HUES64 (cell line): Measurements from ENCODE around the gene VSTM4.

Experiments used
- H3K27ac ChIP-seq: 2 replicates; pipeline ENCODE4 v1.7.0; 2013; ENCODE audit warnings: low read depth, low read length, inconsistent platforms
- H3K27me3 ChIP-seq: 2 replicates; pipeline ENCODE4 v1.6.1; 2013; ENCODE audit warnings: mild to moderate bottlenecking, low read length; ENCODE audit not compliant: insufficient read depth
- H3K36me3 ChIP-seq: 2 replicates; pipeline ENCODE4 v1.6.1; 2013; ENCODE audit warnings: mild to moderate bottlenecking, low read length; ENCODE audit not compliant: insufficient read depth
- H3K4me1 ChIP-seq: 2 replicates; pipeline ENCODE4 v1.6.1; 2013; ENCODE audit warnings: mild to moderate bottlenecking, low read length, moderate library complexity; ENCODE audit not compliant: insufficient read depth
- H3K4me3 ChIP-seq: 2 replicates; pipeline ENCODE4 v1.5.1; 2013; ENCODE audit warnings: mild to moderate bottlenecking, low read length, moderate library complexity
- H3K9ac ChIP-seq: 2 replicates; pipeline ENCODE4 v1.6.1; 2013; ENCODE audit warnings: mild to moderate bottlenecking, low read depth, low read length
- H3K9me3 ChIP-seq: 2 replicates; pipeline ENCODE4 v1.6.1; 2013; ENCODE audit warnings: low read depth, low read length; ENCODE audit not compliant: insufficient read depth
- WGBS: fragments of 150-250, 120-280 bp; methylation state at CpG from one replicate; pipeline ENCODE4 v1.1.7; 2013; ENCODE audit warnings: missing lambda C conversion rate; 5-methylcytosine and 5-hydroxymethylcytosine counted together

The VSTM4 gene

DNA sequence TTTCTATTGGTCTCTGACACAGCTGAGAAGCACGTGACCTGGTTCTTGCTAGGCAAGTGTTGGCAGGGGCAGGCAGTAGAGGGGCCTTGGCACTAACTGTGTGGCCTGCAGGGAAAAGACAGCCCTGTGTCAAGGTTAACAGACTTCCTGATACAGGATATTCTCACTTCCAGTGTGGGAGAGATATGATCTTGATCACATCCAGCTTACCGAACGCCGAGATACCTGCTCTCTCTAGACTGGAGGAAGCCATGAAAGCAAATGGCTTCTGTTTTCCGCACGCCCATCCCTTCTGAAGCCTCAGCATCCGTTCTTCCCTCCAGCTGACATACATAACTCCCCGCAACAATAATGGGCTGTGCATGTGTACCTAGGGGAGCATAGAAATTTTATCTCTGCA, 79.4 kb downstream of the VSTM4 start:
- Histone ChIP-seq H3K9ac (no peak overlapping the region), H3K9me3 (no peaks in the 10 kb centered on the region), H3K4me1 (no peaks in the 10 kb centered on the region), H3K36me3 (no peaks in the 10 kb centered on the region), H3K27me3 (no peaks in the 10 kb centered on the region), H3K27ac (no peak overlapping the region), H3K4me3 (no peak overlapping the region)
- 95% methylated on average over 8 of the region's 8 CpGs for WGBS

DNA sequence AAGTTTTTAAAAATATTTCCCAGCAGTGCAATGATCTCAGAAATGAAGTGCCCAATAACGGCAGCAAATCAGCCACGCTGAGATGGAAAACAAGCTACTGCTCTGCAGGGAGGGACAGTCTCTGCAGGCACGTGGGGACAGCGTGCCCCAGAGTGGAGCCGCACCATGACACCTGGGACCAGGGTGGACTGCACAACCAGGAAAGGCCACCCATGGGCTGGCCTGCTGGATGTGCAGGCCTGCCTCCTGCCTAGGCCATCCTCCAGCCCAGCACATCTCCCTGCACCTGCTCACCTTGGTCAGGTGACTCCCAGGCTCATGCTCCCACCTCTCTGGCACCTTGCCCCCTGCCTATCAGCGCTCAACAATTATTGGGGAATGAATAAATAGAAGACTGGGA, 80.4 kb downstream of the VSTM4 start:
- H3K9ac ChIP-seq = no peak overlapping the region
- no peak overlapping the region for H3K27ac ChIP-seq
- H3K27me3 ChIP-seq = no peaks in the 10 kb centered on the region
- 94% methylated on average over 6 of the region's 6 CpGs for WGBS
- H3K9me3 ChIP-seq = no peaks in the 10 kb centered on the region
- H3K4me1 ChIP-seq = no peaks in the 10 kb centered on the region
- H3K36me3 ChIP-seq = no peaks in the 10 kb centered on the region
- H3K4me3 ChIP-seq = no peak overlapping the region

GRCh38 chr10:49033939-49034338, 81.4 kb downstream of the VSTM4 start:
- Histone ChIP-seq H3K9ac (no peak overlapping the region), H3K4me1 (no peaks in the 10 kb centered on the region), H3K4me3 (no peak overlapping the region), H3K36me3 (no peaks in the 10 kb centered on the region), H3K27ac (no peak overlapping the region), H3K27me3 (no peaks in the 10 kb centered on the region), H3K9me3 (no peaks in the 10 kb centered on the region)
- whole genome bisulfite sequencing = 96% methylated on average over 1 of the region's 1 CpG

- Histone ChIP-seq H3K27ac (no peak overlapping the region), H3K9me3 (no peaks in the 10 kb centered on the region), H3K4me3 (no peak overlapping the region), H3K36me3 (no peaks in the 10 kb centered on the region), H3K4me1 (no peaks in the 10 kb centered on the region), H3K27me3 (no peaks in the 10 kb centered on the region), H3K9ac (no peak overlapping the region)
- WGBS = 78% methylated on average over 1 of the region's 1 CpG
Measured at GRCh38 chr10:49029666-49030065, 85.7 kb downstream of the VSTM4 start.

- 94% methylated on average over 2 of the region's 2 CpGs for WGBS
- Histone ChIP-seq H3K36me3 (no peaks in the 10 kb centered on the region), H3K4me3 (no peak overlapping the region), H3K9ac (no peak overlapping the region), H3K27me3 (no peaks in the 10 kb centered on the region), H3K4me1 (no peaks in the 10 kb centered on the region), H3K9me3 (no peaks in the 10 kb centered on the region), H3K27ac (no peak overlapping the region)
Measured at GRCh38 chr10:49028639-49029038, 86.7 kb downstream of the VSTM4 start.

DNA sequence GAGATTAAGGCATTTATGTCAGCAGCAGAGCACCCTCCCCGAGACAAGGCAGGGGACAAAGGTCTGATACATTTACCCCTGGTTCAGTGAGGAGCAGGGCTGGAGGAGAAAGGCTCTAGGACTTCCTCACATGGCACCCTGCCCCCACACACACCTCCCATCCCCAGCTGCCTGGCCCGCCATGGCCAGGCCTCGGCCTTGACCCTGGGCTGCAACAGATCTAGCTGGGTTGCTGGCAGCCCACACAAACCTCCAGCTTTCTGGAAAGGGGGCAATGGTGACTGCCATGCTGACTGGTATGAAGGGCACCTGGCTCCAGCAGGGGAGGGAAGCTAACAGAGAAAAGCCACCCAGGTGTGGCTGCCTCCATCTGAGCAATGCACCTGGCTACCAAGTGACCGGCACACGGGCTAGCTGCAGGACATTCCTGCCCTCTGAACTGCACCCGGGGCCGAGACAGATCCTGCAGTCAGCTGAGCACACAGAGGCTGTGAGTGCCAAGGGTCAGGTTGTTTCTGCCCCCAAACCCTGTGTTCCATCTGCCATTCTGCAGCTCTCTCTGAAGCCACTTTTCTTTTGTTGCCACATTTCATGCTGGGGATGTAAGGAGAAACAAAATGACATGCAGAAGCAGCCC, 89.9 kb downstream of the VSTM4 start:
- Histone ChIP-seq H3K9ac (no peak overlapping the region), H3K27me3 (no peaks in the 10 kb centered on the region), H3K4me1 (no peaks in the 10 kb centered on the region), H3K4me3 (no peak overlapping the region), H3K27ac (no peak overlapping the region), H3K9me3 (no peaks in the 10 kb centered on the region), H3K36me3 (no peaks in the 10 kb centered on the region)
- WGBS = 95% methylated on average over 7 of the region's 7 CpGs

- Histone ChIP-seq H3K36me3 (no peaks in the 10 kb centered on the region), H3K9ac (no peak overlapping the region), H3K27me3 (no peaks in the 10 kb centered on the region), H3K4me3 (no peak overlapping the region), H3K4me1 (no peaks in the 10 kb centered on the region), H3K9me3 (no peaks in the 10 kb centered on the region), H3K27ac (no peak overlapping the region)
- WGBS = 94% methylated on average over 3 of the region's 3 CpGs
Measured at GRCh38 chr10:49024484-49024883, 90.8 kb downstream of the VSTM4 start.

DNA sequence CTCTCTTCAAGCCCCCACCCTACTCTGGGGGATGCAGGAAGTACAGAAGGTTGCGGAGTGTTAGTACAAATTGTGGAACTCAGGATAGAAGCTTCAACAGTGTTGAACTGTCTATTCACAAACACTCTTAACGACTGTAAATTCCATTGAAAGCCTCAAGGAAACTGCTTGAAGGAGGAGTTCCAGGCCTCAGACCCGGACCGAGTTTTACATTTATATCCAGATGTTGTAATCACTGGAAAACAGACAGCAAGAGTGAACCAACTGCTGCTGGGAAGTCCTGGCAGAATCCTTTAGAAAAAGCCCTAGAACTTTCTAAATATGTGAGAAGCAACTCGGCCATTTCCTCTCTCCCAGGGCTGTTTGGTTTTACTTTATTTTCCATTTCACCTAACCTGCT, 91.6 kb downstream of the VSTM4 start:
- WGBS = 80% methylated on average over 4 of the region's 5 CpGs
- Histone ChIP-seq H3K27ac (no peak overlapping the region), H3K4me3 (no peak overlapping the region), H3K4me1 (no peaks in the 10 kb centered on the region), H3K27me3 (no peaks in the 10 kb centered on the region), H3K9ac (no peak overlapping the region), H3K9me3 (no peaks in the 10 kb centered on the region), H3K36me3 (no peaks in the 10 kb centered on the region)

- no peaks in the 10 kb centered on the region for H3K36me3 ChIP-seq
- H3K9ac ChIP-seq = no peak overlapping the region
- H3K4me3 ChIP-seq = no peak overlapping the region
- H3K9me3 ChIP-seq = no peaks in the 10 kb centered on the region
- no peak overlapping the region for H3K27ac ChIP-seq
- no peaks in the 10 kb centered on the region for H3K4me1 ChIP-seq
- WGBS = 82% methylated on average over 2 of the region's 2 CpGs
- H3K27me3 ChIP-seq = no peaks in the 10 kb centered on the region
Measured at GRCh38 chr10:49023071-49023470, 92.3 kb downstream of the VSTM4 start.

DNA sequence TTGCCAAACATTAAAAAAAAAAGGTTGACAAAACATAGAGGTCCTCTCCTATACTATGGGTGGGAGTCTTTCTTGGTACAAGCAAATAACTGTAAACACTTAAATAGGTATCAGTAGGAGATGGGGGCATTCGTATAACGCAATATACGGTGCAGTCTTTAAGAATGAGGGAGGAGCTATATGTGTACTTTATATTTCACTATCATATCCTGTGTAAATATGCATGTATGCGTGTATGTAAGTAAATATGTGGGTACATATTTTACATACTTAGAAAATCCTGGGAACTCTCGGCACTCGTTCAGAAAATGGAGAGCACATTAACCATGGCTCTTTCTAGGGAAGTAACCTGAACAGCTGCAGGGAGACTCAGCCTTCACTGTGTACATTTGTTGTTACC, 93.6 kb downstream of the VSTM4 start:
- Histone ChIP-seq H3K9ac (no peak overlapping the region), H3K4me3 (no peak overlapping the region), H3K27ac (no peak overlapping the region), H3K9me3 (no peaks in the 10 kb centered on the region), H3K4me1 (no peaks in the 10 kb centered on the region), H3K36me3 (no peaks in the 10 kb centered on the region), H3K27me3 (no peaks in the 10 kb centered on the region)
- 98% methylated on average over 3 of the region's 6 CpGs for WGBS

GRCh38 chr10:49015700-49016099, 99.6 kb downstream of the VSTM4 start:
- Histone ChIP-seq H3K4me3 (no peak overlapping the region), H3K36me3 (no peaks in the 10 kb centered on the region), H3K9me3 (no peaks in the 10 kb centered on the region), H3K4me1 (no peaks in the 10 kb centered on the region), H3K27ac (no peak overlapping the region), H3K27me3 (no peaks in the 10 kb centered on the region), H3K9ac (no peak overlapping the region)
- WGBS = 89% methylated on average over 4 of the region's 4 CpGs

DNA sequence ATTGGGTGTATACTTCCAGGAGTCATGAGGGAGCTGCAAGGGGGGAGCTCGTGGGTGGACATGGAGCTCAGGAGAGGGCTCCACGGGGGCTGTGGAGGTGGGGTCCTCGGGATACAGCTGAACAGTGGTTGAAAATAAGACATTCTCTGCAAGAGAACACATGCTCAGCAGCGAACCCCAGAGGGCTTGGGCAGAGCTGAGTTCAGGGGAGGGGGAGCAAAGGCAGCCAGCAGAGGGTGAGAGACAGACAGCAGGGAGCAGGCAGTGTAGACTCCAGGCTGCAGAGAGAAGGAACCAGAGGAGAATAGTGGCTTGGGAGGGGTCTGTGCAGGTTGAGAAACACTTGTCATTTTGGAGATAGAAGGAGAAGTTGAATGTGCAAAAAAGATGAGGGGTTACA, 102.7 kb downstream of the VSTM4 start:
- WGBS = 82% methylated on average over 4 of the region's 4 CpGs
- H3K27ac ChIP-seq = no peak overlapping the region
- H3K9me3 ChIP-seq = no peaks in the 10 kb centered on the region
- H3K36me3 ChIP-seq = no peaks in the 10 kb centered on the region
- no peaks in the 10 kb centered on the region for H3K4me1 ChIP-seq
- no peaks in the 10 kb centered on the region for H3K27me3 ChIP-seq
- no peak overlapping the region for H3K4me3 ChIP-seq
- H3K9ac ChIP-seq = no peak overlapping the region
